Astrocyte (in vitro differentiated cells and primary cell): ENCODE data around the gene CHAF1A. TPM values are rescaled to one million over a fixed set of nuclear protein-coding genes. Genes with fewer than 3 reads are reported as not detected.
A peak's percentile ranks its signal among the peaks of the same experiment; 100 is the strongest.

ENCODE experiments used
- DNase-seq: peaks from one replicate; pipeline ENCODE4 v3.0.0-alpha.2; 2010; ENCODE audit warnings: low read depth
- FAIRE-seq: peaks from 2 replicates; lab custom pipeline; 2011; peaks lifted over from hg19 to GRCh38; lab: Jason Lieb, UNC
- H2AFZ ChIP-seq: 2 replicates; pipeline ENCODE4 v1.6.0; 2012; ENCODE audit warnings: low read depth, low read length, inconsistent platforms
- H3K27ac ChIP-seq: 2 replicates; pipeline ENCODE4 v1.5.1; 2011; ENCODE audit warnings: low read depth, low read length, inconsistent platforms
- H3K27me3 ChIP-seq: 2 replicates; pipeline ENCODE4 v1.6.0; 2011; ENCODE audit warnings: low read length, inconsistent platforms; ENCODE audit not compliant: insufficient read depth
- H3K36me3 ChIP-seq: 2 replicates; pipeline ENCODE4 v1.5.1; 2011; ENCODE audit warnings: low read length, inconsistent platforms; ENCODE audit not compliant: insufficient read depth
- H3K4me1 ChIP-seq: 2 replicates; pipeline ENCODE4 v1.5.1; 2011; ENCODE audit warnings: low read length, inconsistent platforms; ENCODE audit not compliant: insufficient read depth
- H3K4me2 ChIP-seq: 2 replicates; pipeline ENCODE4 v1.6.0; 2012; ENCODE audit warnings: low read length, inconsistent platforms
- H3K4me3 ChIP-seq: 2 replicates; pipeline ENCODE4 v1.5.1; 2011; ENCODE audit warnings: low read depth, mild to moderate bottlenecking, low read length, inconsistent platforms; ENCODE audit not compliant: insufficient read depth
- H3K79me2 ChIP-seq: 2 replicates; pipeline ENCODE4 v1.6.0; 2012; ENCODE audit warnings: mild to moderate bottlenecking, low read length, inconsistent platforms; ENCODE audit not compliant: insufficient read depth
- H3K9ac ChIP-seq: 2 replicates; pipeline ENCODE4 v1.6.0; 2012; ENCODE audit warnings: mild to moderate bottlenecking, low read length, inconsistent platforms
- H3K9me3 ChIP-seq: 2 replicates; pipeline ENCODE4 v1.5.1; 2012; ENCODE audit warnings: low read depth, mild to moderate bottlenecking, low read length, inconsistent platforms; ENCODE audit not compliant: insufficient read depth
- H4K20me1 ChIP-seq: 2 replicates; pipeline ENCODE4 v1.6.0; 2012; ENCODE audit warnings: low read length, inconsistent platforms; ENCODE audit not compliant: insufficient read depth
- H3K27ac Mint-ChIP-seq: one replicate; pipeline ENCODE4 v1.8.0; 2021; ENCODE audit warnings: mild to moderate bottlenecking, mixed read lengths; ENCODE audit not compliant: unreplicated experiment
- H3K27me3 Mint-ChIP-seq: one replicate; pipeline ENCODE4 v1.8.0; 2021; ENCODE audit warnings: low read depth, mixed read lengths; ENCODE audit not compliant: unreplicated experiment
- H3K36me3 Mint-ChIP-seq: one replicate; pipeline ENCODE4 v1.8.0; 2021; ENCODE audit warnings: low read depth, mixed read lengths; ENCODE audit not compliant: unreplicated experiment
- H3K4me1 Mint-ChIP-seq: one replicate; pipeline ENCODE4 v1.8.0; 2021; ENCODE audit warnings: low read depth, mixed read lengths; ENCODE audit not compliant: unreplicated experiment
- H3K4me3 Mint-ChIP-seq: one replicate; pipeline ENCODE4 v1.8.0; 2021; ENCODE audit warnings: mild to moderate bottlenecking, moderate library complexity, mixed read lengths; ENCODE audit not compliant: unreplicated experiment
- H3K9me3 Mint-ChIP-seq: one replicate; pipeline ENCODE4 v1.8.0; 2021; ENCODE audit warnings: mild to moderate bottlenecking, mixed read lengths; ENCODE audit not compliant: unreplicated experiment
- CTCF ChIP-seq: IDR thresholded peaks from 2 replicates; pipeline ENCODE4 v1.5.1; 2011; ENCODE audit warnings: low read depth, mild to moderate bottlenecking, inconsistent platforms, low read length, moderate library complexity; ENCODE audit not compliant: insufficient read depth
- EZH2 ChIP-seq: IDR thresholded peaks from 2 replicates; pipeline ENCODE4 v1.6.1; 2012; ENCODE audit warnings: mild to moderate bottlenecking, low read length, inconsistent platforms; ENCODE audit not compliant: insufficient read depth
- total RNA-seq: library from RNA; stranded (reverse); gene quantifications from 2 replicates; pipeline ENCODE4 v1.2.1, GENCODE V29; 2021

CHAF1A gene
- total RNA-seq, 1 donor from 2014 or later = 8.5 TPM

- no peak for TF ChIP-seq EZH2
- no peak for TF ChIP-seq CTCF
- DNase-seq = no peak
- H3K36me3 Mint-ChIP-seq = peaks cover 6% of the 10 kb centered on the region
- peaks cover 2% of the 10 kb centered on the region for H3K9me3 Mint-ChIP-seq
- Histone ChIP-seq H3K27me3 (no peaks in the 10 kb centered on the region), H3K4me2 (no peak overlapping the region), H3K4me1 (peaks cover 8% of the 10 kb centered on the region), H3K4me3 (no peak overlapping the region), H3K27ac (no peak overlapping the region), H2AFZ (no peak overlapping the region), H3K79me2 (peaks cover 41% of the 10 kb centered on the region), H3K36me3 (peaks cover 8% of the 10 kb centered on the region), H3K9ac (no peak overlapping the region), H3K9me3 (no peaks in the 10 kb centered on the region), H4K20me1 (peaks cover 4% of the 10 kb centered on the region)
- no peak overlapping the region for H3K4me3 Mint-ChIP-seq
- no peak for FAIRE-seq
- peaks cover 10% of the 10 kb centered on the region for H3K4me1 Mint-ChIP-seq
- H3K27me3 Mint-ChIP-seq = no peaks in the 10 kb centered on the region
- H3K27ac Mint-ChIP-seq = no peak overlapping the region
These were observed 13.8 kb downstream of the CHAF1A start for GRCh38 chr19:4416268-4416667.

GRCh38 chr19:4423416-4424126, 21.1 kb downstream of the CHAF1A start:
- H3K4me3 Mint-ChIP-seq = no peak overlapping the region
- H3K27ac Mint-ChIP-seq = no peak overlapping the region
- no peaks in the 10 kb centered on the region for H3K27me3 ChIP-seq
- peaks cover 3% of the 10 kb centered on the region for H3K4me1 ChIP-seq
- no peaks in the 10 kb centered on the region for H3K27me3 Mint-ChIP-seq
- peaks cover 8% of the 10 kb centered on the region for H3K36me3 Mint-ChIP-seq
- no peak overlapping the region for H2AFZ ChIP-seq
- no peak overlapping the region for H3K27ac ChIP-seq
- H3K9me3 ChIP-seq = no peaks in the 10 kb centered on the region
- TF ChIP-seq EZH2 = no peak
- no peak for TF ChIP-seq CTCF
- no peak overlapping the region for H3K9ac ChIP-seq
- H4K20me1 ChIP-seq = no peaks in the 10 kb centered on the region
- peaks cover 12% of the 10 kb centered on the region for H3K36me3 ChIP-seq
- H3K4me3 ChIP-seq = no peak overlapping the region
- peaks cover 3% of the 10 kb centered on the region for H3K4me1 Mint-ChIP-seq
- no peaks in the 10 kb centered on the region for H3K9me3 Mint-ChIP-seq
- FAIRE-seq (no peak), DNase-seq (no peak)
- no peak overlapping the region for H3K4me2 ChIP-seq
- peaks cover 4% of the 10 kb centered on the region for H3K79me2 ChIP-seq

GRCh38 chr19:4425537-4425936, 23.1 kb downstream of the CHAF1A start:
- Mint-ChIP-seq H3K36me3 (peaks cover 13% of the 10 kb centered on the region), H3K4me3 (no peak overlapping the region), H3K27ac (no peak overlapping the region), H3K4me1 (no peaks in the 10 kb centered on the region), H3K9me3 (no peaks in the 10 kb centered on the region), H3K27me3 (no peaks in the 10 kb centered on the region)
- Histone ChIP-seq H2AFZ (no peak overlapping the region), H3K9ac (peak overlapping the region; percentile 29), H3K27ac (peak overlapping the region; percentile 24), H3K4me2 (peak overlapping the region; percentile 37), H4K20me1 (no peaks in the 10 kb centered on the region), H3K4me3 (no peak overlapping the region), H3K9me3 (no peaks in the 10 kb centered on the region), H3K4me1 (peaks cover 3% of the 10 kb centered on the region), H3K36me3 (peaks cover 12% of the 10 kb centered on the region), H3K27me3 (no peaks in the 10 kb centered on the region), H3K79me2 (no peaks in the 10 kb centered on the region)
- no peak for TF ChIP-seq EZH2
- no peak for TF ChIP-seq CTCF
- FAIRE-seq = peak; percentile 85
- DNase-seq = peak; percentile 69
